ENCODE results near the gene KRT6C.
"Not testable (repeated sequence)": the region's sequence is repeated elsewhere in the genome, so short reads cannot be mapped to it uniquely, and the experiment has no call there.

The KRT6C gene

GRCh38 chr12:52494100-52494499, 20.5 kb upstream of the KRT6C start:
- DNase-seq (ENCODE audit: insufficient read length, low spot score) (no peak), FAIRE-seq (no peak)
- no peak for TF ChIP-seq POLR2A (IDR thresholded peaks at IDR 0.05; ENCODE audit: low read depth, low read length)

GRCh38 chr12:52493172-52493571, 19.6 kb upstream of the KRT6C start, which contains the start of gene KRT6A:
KRT6A (minus strand) TSS chr12:52493257; CDS start chr12:52493188, 69 bp downstream.
- no peak for TF ChIP-seq POLR2A (IDR thresholded peaks at IDR 0.05; ENCODE audit: low read depth, low read length)
- DNase-seq (ENCODE audit: insufficient read length, low spot score): no peak
- FAIRE-seq: no peak

- not testable (repeated sequence) for FAIRE-seq; DNase-seq (ENCODE audit: insufficient read length, low spot score)
These were observed 18.8 kb upstream of the KRT6C start for GRCh38 chr12:52492405-52492804.

- not testable (repeated sequence) for FAIRE-seq; DNase-seq (ENCODE audit: insufficient read length, low spot score)
These were observed 17.9 kb upstream of the KRT6C start for GRCh38 chr12:52491495-52491894.

- TF ChIP-seq POLR2A (IDR thresholded peaks at IDR 0.05; ENCODE audit: low read depth, low read length): no peak
- no peak for FAIRE-seq
These were observed 15.1 kb upstream of the KRT6C start for GRCh38 chr12:52488736-52489135.

GRCh38 chr12:52487744-52488443, 14.3 kb upstream of the KRT6C start:
- not testable (repeated sequence) for DNase-seq (ENCODE audit: insufficient read length, low spot score); FAIRE-seq

More at GRCh38 chr12:52488736-52489135, 15.1 kb upstream of the KRT6C start:
- DNase-seq (ENCODE audit: insufficient read length, low spot score): no peak

- FAIRE-seq (no peak), DNase-seq (ENCODE audit: insufficient read length, low spot score) (no peak)
- TF ChIP-seq POLR2A (IDR thresholded peaks at IDR 0.05; ENCODE audit: low read depth, low read length): no peak
These were observed 13.6 kb upstream of the KRT6C start for GRCh38 chr12:52487211-52487610.

- FAIRE-seq: no peak
These were observed 12.8 kb upstream of the KRT6C start for GRCh38 chr12:52486166-52487105.

GRCh38 chr12:52480073-52480472, 6.5 kb upstream of the KRT6C start:
- FAIRE-seq (no peak), DNase-seq (ENCODE audit: insufficient read length, low spot score) (no peak)
- TF ChIP-seq POLR2A (IDR thresholded peaks at IDR 0.05; ENCODE audit: low read depth, low read length): no peak

More at GRCh38 chr12:52486166-52487105, 12.8 kb upstream of the KRT6C start:
- DNase-seq (ENCODE audit: insufficient read length, low spot score): no peak
- no peak for TF ChIP-seq POLR2A (IDR thresholded peaks at IDR 0.05; ENCODE audit: low read depth, low read length)

- no peak for TF ChIP-seq POLR2A (IDR thresholded peaks at IDR 0.05; ENCODE audit: low read depth, low read length)
- DNase-seq (ENCODE audit: insufficient read length, low spot score) (no peak), FAIRE-seq (no peak)
These were observed 4.0 kb upstream of the KRT6C start for GRCh38 chr12:52477651-52478050.

GRCh38 chr12:52474212-52474611, 607 bp upstream of the KRT6C start:
- no peak for DNase-seq (ENCODE audit: insufficient read length, low spot score)
- no peak for TF ChIP-seq POLR2A (IDR thresholded peaks at IDR 0.05; ENCODE audit: low read depth, low read length)
- FAIRE-seq: no peak

GRCh38 chr12:52469853-52470252, 3.8 kb downstream of the KRT6C start:
- TF ChIP-seq POLR2A (IDR thresholded peaks at IDR 0.05; ENCODE audit: low read depth, low read length): no peak
- FAIRE-seq (no peak), DNase-seq (ENCODE audit: insufficient read length, low spot score) (no peak)

GRCh38 chr12:52464897-52465296, 8.7 kb downstream of the KRT6C start:
- no peak for DNase-seq (ENCODE audit: insufficient read length, low spot score)
- FAIRE-seq: no peak
- no peak for TF ChIP-seq POLR2A (IDR thresholded peaks at IDR 0.05; ENCODE audit: low read depth, low read length)

- TF ChIP-seq POLR2A (IDR thresholded peaks at IDR 0.05; ENCODE audit: low read depth, low read length): no peak
- DNase-seq (ENCODE audit: insufficient read length, low spot score) (no peak), FAIRE-seq (no peak)
These were observed 11.9 kb downstream of the KRT6C start for GRCh38 chr12:52461693-52462092.

- TF ChIP-seq POLR2A (IDR thresholded peaks at IDR 0.05; ENCODE audit: low read depth, low read length): no peak
- no peak for DNase-seq (ENCODE audit: insufficient read length, low spot score)
- FAIRE-seq: no peak
These were observed 14.7 kb downstream of the KRT6C start for GRCh38 chr12:52458861-52459260.
